ENCODE measurements around the gene MPDZ. TPM values are rescaled to one million over a fixed set of nuclear protein-coding genes. Genes with fewer than 3 reads are reported as not detected.
A peak's percentile ranks its signal among the peaks of the same experiment; 100 is the strongest.

The MPDZ gene
- total and polyA plus RNA-seq, 4 donors = 9.5 to 62.7 (median 16.2) TPM

- Histone ChIP-seq H3K4me1 (ENCODE audit: control insufficient read depth in 5 of 5, insufficient read depth in 5 of 5, low read length in 5 of 5) (no peaks in the 10 kb centered on the region), H3K4me3 (no peak overlapping the region), H3K27ac (ENCODE audit: low read depth in 1 of 2, low read length in 1 of 2) (no peak overlapping the region), H3K36me3 (ENCODE audit: control insufficient read depth in 4 of 4, insufficient read depth in 4 of 4, low read length in 4 of 4) (peaks cover 1 to 16% (median 7%) of the 10 kb centered on the region in 4 donors), H3K9me3 (ENCODE audit: control insufficient read depth in 4 of 4, insufficient read depth in 3 of 4, low read length in 3 of 4) (no peaks in the 10 kb centered on the region), H3K9ac (ENCODE audit: insufficient read depth in 1 of 2, low read length in 2 of 2) (no peak overlapping the region), H3K27me3 (ENCODE audit: control insufficient read depth in 3 of 3, insufficient read depth in 3 of 3, low read length in 2 of 3) (no peaks in the 10 kb centered on the region)
- peak in 1 of 3 donors; percentile 63 for DNase-seq
- no peak for TF ChIP-seq CTCF (IDR thresholded peaks at IDR 0.05; ENCODE audit: control extremely low read depth, extremely low read depth)
- no peak for ATAC-seq (ENCODE audit: insufficient read depth, low FRiP score)
- 81 to 84% methylated on average over 1 of the region's 1 CpG for WGBS, 2 donors
Observed at GRCh38 chr9:13100914-13101572, 178.4 kb downstream of the MPDZ start.

- no peaks in the 10 kb centered on the region for H3K27me3 ChIP-seq (ENCODE audit: control insufficient read depth in 3 of 3, insufficient read depth in 3 of 3, low read length in 2 of 3)
- no peaks in the 10 kb centered on the region for H3K36me3 ChIP-seq (ENCODE audit: control insufficient read depth in 4 of 4, insufficient read depth in 4 of 4, low read length in 4 of 4)
- no peak overlapping the region for H3K27ac ChIP-seq (ENCODE audit: low read depth in 1 of 2, low read length in 1 of 2)
- WGBS, 2 donors = 92 to 97% methylated on average over 2 of the region's 2 CpGs
- H3K9me3 ChIP-seq (ENCODE audit: control insufficient read depth in 4 of 4, insufficient read depth in 3 of 4, low read length in 3 of 4) = no peaks in the 10 kb centered on the region
- peaks cover 0 to 7% (median 1%) of the 10 kb centered on the region in 5 donors for H3K4me1 ChIP-seq (ENCODE audit: control insufficient read depth in 5 of 5, insufficient read depth in 5 of 5, low read length in 5 of 5)
- H3K9ac ChIP-seq (ENCODE audit: insufficient read depth in 1 of 2, low read length in 2 of 2) = no peak overlapping the region
- no peak overlapping the region for H3K4me3 ChIP-seq
- ATAC-seq (ENCODE audit: insufficient read depth, low FRiP score) = no peak
- DNase-seq = no peak
- TF ChIP-seq CTCF (IDR thresholded peaks at IDR 0.05; ENCODE audit: control extremely low read depth, extremely low read depth) = no peak
Observed at GRCh38 chr9:13095056-13095455, 184.4 kb downstream of the MPDZ start.

- no peaks in the 10 kb centered on the region for H3K9me3 ChIP-seq (ENCODE audit: control insufficient read depth in 4 of 4, insufficient read depth in 3 of 4, low read length in 3 of 4)
- peaks cover 0 to 17% (median 1%) of the 10 kb centered on the region in 5 donors for H3K4me1 ChIP-seq (ENCODE audit: control insufficient read depth in 5 of 5, insufficient read depth in 5 of 5, low read length in 5 of 5)
- 52 to 64% methylated on average over 4 of the region's 4 CpGs for WGBS, 2 donors
- H3K27me3 ChIP-seq (ENCODE audit: control insufficient read depth in 3 of 3, insufficient read depth in 3 of 3, low read length in 2 of 3) = no peaks in the 10 kb centered on the region
- no peak overlapping the region for H3K27ac ChIP-seq (ENCODE audit: low read depth in 1 of 2, low read length in 1 of 2)
- TF ChIP-seq CTCF (IDR thresholded peaks at IDR 0.05; ENCODE audit: control extremely low read depth, extremely low read depth) = no peak
- no peak overlapping the region for H3K4me3 ChIP-seq
- H3K9ac ChIP-seq (ENCODE audit: insufficient read depth in 1 of 2, low read length in 2 of 2) = no peak overlapping the region
- DNase-seq (peak in 2 of 3 donors; percentile 57 to 59), ATAC-seq (ENCODE audit: insufficient read depth, low FRiP score) (no peak)
- no peaks in the 10 kb centered on the region for H3K36me3 ChIP-seq (ENCODE audit: control insufficient read depth in 4 of 4, insufficient read depth in 4 of 4, low read length in 4 of 4)
Observed at GRCh38 chr9:13090628-13091027, 188.9 kb downstream of the MPDZ start.

GRCh38 chr9:13089666-13090065, 189.8 kb downstream of the MPDZ start:
- no peak for TF ChIP-seq CTCF (IDR thresholded peaks at IDR 0.05; ENCODE audit: control extremely low read depth, extremely low read depth)
- Histone ChIP-seq H3K27ac (ENCODE audit: low read depth in 1 of 2, low read length in 1 of 2) (no peak overlapping the region), H3K27me3 (ENCODE audit: control insufficient read depth in 3 of 3, insufficient read depth in 3 of 3, low read length in 2 of 3) (no peaks in the 10 kb centered on the region), H3K4me3 (no peak overlapping the region), H3K4me1 (ENCODE audit: control insufficient read depth in 5 of 5, insufficient read depth in 5 of 5, low read length in 5 of 5) (peaks cover 0 to 17% (median 1%) of the 10 kb centered on the region in 5 donors), H3K9me3 (ENCODE audit: control insufficient read depth in 4 of 4, insufficient read depth in 3 of 4, low read length in 3 of 4) (no peaks in the 10 kb centered on the region), H3K9ac (ENCODE audit: insufficient read depth in 1 of 2, low read length in 2 of 2) (no peak overlapping the region), H3K36me3 (ENCODE audit: control insufficient read depth in 4 of 4, insufficient read depth in 4 of 4, low read length in 4 of 4) (no peaks in the 10 kb centered on the region)
- no peak for ATAC-seq (ENCODE audit: insufficient read depth, low FRiP score)
- DNase-seq = peak in 2 of 3 donors; percentile 53 to 63

Data from lung (tissue), 12 donors.